Muscle layer of colon (tissue), 2 donors: ENCODE data around the gene IL1R2.
"Not testable (repeated sequence)": the region's sequence is repeated elsewhere in the genome, so short reads cannot be mapped to it uniquely, and the experiment has no call there.

Source experiments
- H3K27ac ChIP-seq: one replicate; pipeline ENCODE4 v1.7.0; 2013; ENCODE audit warnings: low read depth, mild to moderate bottlenecking, low read length, moderate library complexity
- H3K27me3 ChIP-seq, 2 donors: one replicate each; pipeline ENCODE4 v1.7.0; 2013; ENCODE audit warnings: low read length in 2 of 2, mild to moderate bottlenecking in 2 of 2; ENCODE audit not compliant: insufficient read depth in 2 of 2, control insufficient read depth in 1 of 2
- H3K36me3 ChIP-seq: one replicate; pipeline ENCODE4 v1.7.0; 2013; ENCODE audit warnings: mild to moderate bottlenecking, low read length; ENCODE audit not compliant: insufficient read depth
- H3K4me1 ChIP-seq: one replicate; pipeline ENCODE4 v1.7.0; 2013; ENCODE audit warnings: mild to moderate bottlenecking, low read length; ENCODE audit not compliant: insufficient read depth
- H3K4me3 ChIP-seq, 2 donors: one replicate each; pipeline ENCODE4 v1.7.0; 2013; ENCODE audit warnings: low read length in 2 of 2, low read depth in 1 of 2, mild to moderate bottlenecking in 1 of 2, moderate library complexity in 1 of 2
- H3K9ac ChIP-seq: one replicate; pipeline ENCODE4 v1.7.0; 2013; ENCODE audit warnings: low read length
- H3K9me3 ChIP-seq: one replicate; pipeline ENCODE4 v1.7.0; 2013; ENCODE audit warnings: mild to moderate bottlenecking, low read length
- donor health status: abdominal sarcoma.
- donor health status: Adenocarcinoma of cecum.

The IL1R2 gene

DNA sequence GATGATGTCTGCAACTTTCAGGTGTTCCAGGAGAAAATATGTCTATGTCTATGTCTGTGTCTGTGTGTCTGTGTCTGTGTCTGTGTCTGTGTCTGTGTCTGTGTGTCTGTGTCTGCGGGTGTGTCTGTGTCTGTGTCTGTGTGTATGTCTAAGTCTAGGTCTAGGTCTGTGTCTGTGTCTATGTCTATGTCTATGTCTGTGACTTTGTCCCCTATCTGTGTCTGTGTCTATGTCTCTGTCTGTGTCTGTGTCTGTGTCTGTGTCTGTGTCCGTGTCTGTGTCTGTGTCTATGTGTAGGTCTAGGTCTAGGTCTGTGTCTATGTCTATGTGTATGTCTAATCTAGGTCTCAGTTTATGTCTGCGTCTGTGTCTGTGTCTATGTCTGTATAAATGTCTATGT, 10.5 kb downstream of the IL1R2 start:
- H3K9ac ChIP-seq = no peak overlapping the region
- no peaks in the 10 kb centered on the region for H3K27me3 ChIP-seq
- no peak overlapping the region for H3K27ac ChIP-seq
- H3K4me3 ChIP-seq = no peak overlapping the region
- H3K36me3 ChIP-seq = no peaks in the 10 kb centered on the region
- no peaks in the 10 kb centered on the region for H3K9me3 ChIP-seq
- no peaks in the 10 kb centered on the region for H3K4me1 ChIP-seq

DNA sequence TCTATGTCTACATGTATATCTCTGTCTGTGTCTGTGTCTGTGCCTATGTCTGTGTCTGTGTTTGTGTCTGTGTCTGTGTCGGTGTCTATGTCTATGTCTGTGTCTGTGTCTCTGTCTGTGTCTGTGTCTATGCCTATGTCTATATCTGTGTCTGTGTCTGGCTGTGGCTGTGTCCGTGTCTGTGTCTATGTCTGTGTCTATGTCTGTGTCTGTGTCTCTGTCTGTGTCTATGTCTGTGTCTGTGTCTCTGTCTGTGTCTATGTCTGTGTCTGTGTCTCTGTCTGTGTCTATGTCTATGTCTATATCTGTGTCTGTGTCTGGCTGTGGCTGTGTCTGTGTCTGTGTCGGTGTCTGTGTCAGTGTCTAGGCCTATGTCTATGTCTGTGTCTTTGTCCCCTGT, 11.1 kb downstream of the IL1R2 start:
- H3K27me3 ChIP-seq, H3K9ac ChIP-seq, H3K4me1 ChIP-seq, H3K36me3 ChIP-seq, H3K4me3 ChIP-seq, H3K27ac ChIP-seq, H3K9me3 ChIP-seq: not testable (repeated sequence)

DNA sequence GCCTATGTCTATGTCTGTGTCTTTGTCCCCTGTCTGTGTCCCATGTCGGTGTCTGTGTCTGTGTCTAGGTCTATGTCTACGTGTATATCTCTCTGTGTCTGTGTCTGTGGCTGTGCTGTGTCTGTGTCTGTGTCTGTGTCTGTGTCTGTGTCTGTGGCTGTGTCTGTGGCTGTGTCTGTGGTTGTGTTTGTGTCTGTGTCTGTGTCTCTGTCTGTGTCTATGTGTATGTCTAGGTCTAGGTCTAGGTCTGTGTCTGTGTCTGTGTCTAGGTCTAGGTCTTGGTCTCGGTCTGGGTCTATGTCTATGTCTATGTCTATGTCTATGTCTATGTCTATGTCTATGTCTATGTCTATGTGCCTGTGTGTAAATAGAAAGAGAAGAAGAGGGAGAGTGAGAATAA, 11.9 kb downstream of the IL1R2 start:
- Histone ChIP-seq H3K27ac (no peak overlapping the region), H3K9ac (no peak overlapping the region), H3K9me3 (no peaks in the 10 kb centered on the region), H3K4me3 (no peak overlapping the region), H3K4me1 (no peaks in the 10 kb centered on the region), H3K36me3 (no peaks in the 10 kb centered on the region), H3K27me3 (no peaks in the 10 kb centered on the region)

DNA sequence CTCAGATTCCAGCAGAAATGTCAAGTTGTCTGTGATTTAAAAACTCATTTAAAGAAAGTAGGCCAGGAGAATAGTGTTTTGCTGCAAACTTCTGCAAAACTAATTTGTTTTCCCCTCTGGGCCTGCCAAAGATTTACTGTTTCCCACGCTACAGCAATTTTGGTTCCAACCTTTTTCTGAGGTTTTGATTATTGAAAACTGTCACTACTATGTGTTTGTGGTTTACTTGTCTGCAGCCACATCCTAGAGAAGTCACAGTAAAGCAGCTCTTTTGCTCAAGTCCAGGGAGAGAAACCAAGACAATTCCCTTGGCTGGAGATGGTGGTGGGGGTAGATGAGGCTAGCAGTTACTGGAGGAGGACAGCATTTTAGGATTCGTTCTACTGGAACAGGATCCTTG, 12.8 kb downstream of the IL1R2 start:
- Histone ChIP-seq H3K4me3 (no peak overlapping the region), H3K9me3 (no peaks in the 10 kb centered on the region), H3K36me3 (no peaks in the 10 kb centered on the region), H3K27me3 (no peaks in the 10 kb centered on the region), H3K4me1 (no peaks in the 10 kb centered on the region), H3K9ac (no peak overlapping the region), H3K27ac (no peak overlapping the region)

DNA sequence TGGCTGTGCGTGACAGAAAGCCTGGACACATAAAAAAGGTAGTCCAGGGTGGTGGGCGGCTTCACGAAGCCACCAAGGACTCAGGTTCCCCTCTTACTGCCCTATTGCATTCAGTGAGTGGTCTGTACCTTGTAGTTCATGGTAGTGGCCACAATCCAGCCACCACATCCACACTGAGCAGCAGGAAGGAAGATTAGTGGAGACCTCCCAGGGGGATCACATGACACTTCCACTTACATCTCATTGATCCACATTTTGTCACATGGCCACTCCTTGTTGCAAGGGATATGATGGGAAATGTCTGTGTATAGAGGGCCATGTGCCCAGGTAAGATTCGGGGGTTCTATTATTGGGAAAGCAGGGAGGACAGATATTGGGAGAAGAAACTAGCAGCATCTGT, 13.7 kb downstream of the IL1R2 start:
- Histone ChIP-seq H3K27ac (no peak overlapping the region), H3K27me3 (no peaks in the 10 kb centered on the region), H3K9me3 (no peaks in the 10 kb centered on the region), H3K4me1 (no peaks in the 10 kb centered on the region), H3K4me3 (no peak overlapping the region), H3K9ac (no peak overlapping the region), H3K36me3 (no peaks in the 10 kb centered on the region)

DNA sequence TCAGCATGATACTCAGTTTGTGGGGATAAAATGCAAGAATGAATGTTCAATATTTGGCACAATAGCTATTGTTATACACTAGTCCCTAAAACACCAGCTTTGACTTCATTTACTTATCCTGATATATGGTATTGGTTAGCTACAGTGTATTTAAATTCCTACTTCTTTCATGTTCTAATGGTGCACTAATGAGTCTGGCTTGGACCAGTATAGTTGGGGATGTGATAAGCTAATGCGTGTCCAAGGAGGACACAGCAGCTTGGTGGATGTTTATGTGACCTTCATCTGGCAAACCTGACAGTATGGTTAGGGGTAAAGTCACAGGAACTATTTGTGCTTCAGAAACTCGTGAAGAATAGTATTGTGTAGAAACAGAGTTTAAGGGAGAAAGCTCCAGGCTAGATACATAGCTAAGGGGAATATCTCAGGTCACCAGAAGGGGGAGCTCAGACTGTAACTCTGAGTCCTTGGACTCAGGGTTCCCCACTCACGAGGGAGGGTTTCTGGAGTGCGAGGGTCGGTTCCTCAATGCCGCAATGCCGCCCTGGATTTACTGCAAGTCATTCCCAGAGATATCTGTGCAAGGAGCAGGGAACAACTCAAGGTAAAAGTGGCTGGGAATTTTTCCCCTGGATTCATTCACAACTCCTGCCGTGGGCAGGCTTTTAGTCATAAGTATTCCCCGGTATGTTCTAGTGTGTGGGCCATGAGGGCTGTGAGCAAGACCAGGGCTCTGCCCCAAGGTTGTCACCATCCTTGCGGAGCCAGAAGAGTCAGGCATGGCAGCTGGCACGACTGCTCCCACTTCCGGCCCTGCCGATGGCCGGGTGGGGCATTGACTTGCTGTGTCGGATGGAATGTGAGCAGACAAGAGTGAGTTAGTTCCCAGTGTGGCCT, 14.5 kb downstream of the IL1R2 start:
- Histone ChIP-seq H3K36me3 (no peaks in the 10 kb centered on the region), H3K4me3 (no peak overlapping the region), H3K4me1 (no peaks in the 10 kb centered on the region), H3K9ac (no peak overlapping the region), H3K9me3 (no peaks in the 10 kb centered on the region), H3K27me3 (no peaks in the 10 kb centered on the region), H3K27ac (no peak overlapping the region)

DNA sequence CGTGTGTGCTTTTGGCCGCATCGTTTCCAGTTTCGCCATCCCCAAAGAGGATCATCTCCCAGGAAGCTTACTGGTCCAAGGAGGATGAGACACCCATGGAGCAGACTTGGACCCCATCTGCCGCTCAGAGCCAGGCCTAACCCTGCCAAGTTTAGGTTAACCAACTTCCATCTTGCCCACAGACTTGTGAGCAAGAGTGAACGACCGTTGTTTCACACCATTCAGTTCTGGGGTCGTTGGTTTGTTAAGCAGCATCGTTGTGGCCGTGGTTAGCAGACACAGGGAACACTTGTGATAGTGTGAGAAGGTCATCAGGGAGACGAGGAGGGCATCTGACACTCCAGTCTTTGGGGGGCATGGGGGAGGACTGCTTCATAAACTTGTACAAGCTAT, 15.1 kb downstream of the IL1R2 start:
- H3K36me3 ChIP-seq = no peaks in the 10 kb centered on the region
- H3K4me1 ChIP-seq = no peaks in the 10 kb centered on the region
- no peak overlapping the region for H3K4me3 ChIP-seq
- H3K9me3 ChIP-seq = no peaks in the 10 kb centered on the region
- H3K27me3 ChIP-seq = no peaks in the 10 kb centered on the region
- no peak overlapping the region for H3K9ac ChIP-seq
- H3K27ac ChIP-seq = no peak overlapping the region

DNA sequence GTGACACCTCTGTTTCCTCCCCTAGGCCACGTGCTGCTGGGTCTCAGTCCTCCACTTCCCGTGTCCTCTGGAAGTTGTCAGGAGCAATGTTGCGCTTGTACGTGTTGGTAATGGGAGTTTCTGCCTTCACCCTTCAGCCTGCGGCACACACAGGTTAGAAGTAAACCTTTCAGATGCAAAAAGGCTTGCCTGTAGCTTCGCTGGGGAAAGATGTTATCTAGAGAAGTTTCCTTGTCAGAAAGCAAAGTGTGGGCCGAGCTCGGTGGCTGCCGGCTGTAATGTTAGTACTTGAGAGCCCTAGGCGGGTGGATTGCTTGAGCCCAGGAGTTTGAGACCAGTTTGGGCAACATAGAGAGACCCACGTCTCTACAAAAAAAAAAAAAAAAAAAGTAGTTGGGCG, 16.7 kb downstream of the IL1R2 start:
- Histone ChIP-seq H3K27ac (no peak overlapping the region), H3K4me1 (no peaks in the 10 kb centered on the region), H3K9me3 (no peaks in the 10 kb centered on the region), H3K9ac (no peak overlapping the region), H3K27me3 (no peaks in the 10 kb centered on the region), H3K4me3 (no peak overlapping the region), H3K36me3 (no peaks in the 10 kb centered on the region)

DNA sequence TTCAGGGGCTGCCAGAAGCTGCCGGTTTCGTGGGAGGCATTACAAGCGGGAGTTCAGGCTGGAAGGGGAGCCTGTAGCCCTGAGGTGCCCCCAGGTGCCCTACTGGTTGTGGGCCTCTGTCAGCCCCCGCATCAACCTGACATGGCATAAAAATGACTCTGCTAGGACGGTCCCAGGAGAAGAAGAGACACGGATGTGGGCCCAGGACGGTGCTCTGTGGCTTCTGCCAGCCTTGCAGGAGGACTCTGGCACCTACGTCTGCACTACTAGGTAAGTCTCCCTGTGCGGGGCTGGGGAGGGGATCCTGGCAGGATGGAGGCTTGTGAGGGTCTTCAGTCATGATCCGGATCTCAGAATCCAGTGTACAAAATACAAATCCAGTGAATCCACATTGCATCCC, 17.8 kb downstream of the IL1R2 start:
- H3K9me3 ChIP-seq = no peaks in the 10 kb centered on the region
- no peaks in the 10 kb centered on the region for H3K4me1 ChIP-seq
- no peak overlapping the region for H3K9ac ChIP-seq
- H3K36me3 ChIP-seq = no peaks in the 10 kb centered on the region
- H3K27ac ChIP-seq = no peak overlapping the region
- H3K27me3 ChIP-seq = no peaks in the 10 kb centered on the region
- no peak overlapping the region for H3K4me3 ChIP-seq

DNA sequence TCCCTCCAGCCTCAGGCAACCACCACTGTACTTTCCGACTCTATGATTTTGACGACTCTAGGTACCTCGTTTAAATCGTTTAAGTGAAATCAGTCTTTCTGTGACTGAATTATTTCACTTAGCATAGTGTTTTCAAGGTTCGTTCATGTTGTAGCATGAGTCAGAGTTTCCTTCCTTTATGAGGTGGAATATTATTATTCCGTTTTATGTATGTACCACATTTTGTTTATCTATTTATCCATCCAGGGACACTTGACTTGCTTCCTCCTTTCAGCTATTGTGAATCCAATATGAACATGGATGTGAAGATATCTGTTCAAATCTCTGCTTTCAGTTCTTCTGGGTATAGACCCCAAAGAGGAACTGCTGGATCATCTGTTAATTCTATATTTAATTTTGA, 19.1 kb downstream of the IL1R2 start:
- no peak overlapping the region for H3K27ac ChIP-seq
- no peaks in the 10 kb centered on the region for H3K27me3 ChIP-seq

DNA sequence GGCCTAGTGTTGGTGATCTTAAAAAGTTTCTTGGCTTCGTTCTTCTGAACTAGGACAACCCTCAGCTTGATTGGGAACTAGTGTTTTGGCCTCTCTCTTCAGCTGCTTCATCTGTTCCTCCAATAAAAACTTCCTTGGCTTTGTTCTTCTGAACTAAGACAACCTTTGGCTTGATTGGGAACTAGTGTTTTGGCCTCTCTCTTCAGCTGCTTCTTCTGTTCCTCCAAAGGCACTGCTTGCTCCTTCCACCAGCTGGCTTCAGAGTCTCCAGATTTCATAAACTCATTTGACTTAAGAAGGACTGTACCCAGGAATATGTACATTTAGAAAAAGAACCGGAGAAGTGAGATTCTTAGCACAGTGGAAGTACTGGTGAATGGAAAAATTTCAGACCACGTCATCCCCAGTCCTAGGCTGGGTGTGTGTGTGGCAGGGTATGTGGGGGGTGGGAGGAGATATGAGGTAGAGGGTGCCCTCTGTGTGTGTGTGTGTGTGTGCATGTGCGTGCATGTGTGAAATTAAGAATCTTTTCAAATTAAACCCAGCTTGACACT, 20.4 kb downstream of the IL1R2 start:
- H3K4me3 ChIP-seq = no peak overlapping the region
- no peak overlapping the region for H3K27ac ChIP-seq
- H3K9me3 ChIP-seq = no peaks in the 10 kb centered on the region
- no peaks in the 10 kb centered on the region for H3K36me3 ChIP-seq
- H3K4me1 ChIP-seq = no peaks in the 10 kb centered on the region
- no peaks in the 10 kb centered on the region for H3K27me3 ChIP-seq
- H3K9ac ChIP-seq = no peak overlapping the region

More for the DNA sequence above, 19.1 kb downstream of the IL1R2 start:
- Histone ChIP-seq H3K9ac (no peak overlapping the region), H3K4me1 (no peaks in the 10 kb centered on the region), H3K9me3 (no peaks in the 10 kb centered on the region), H3K36me3 (no peaks in the 10 kb centered on the region), H3K4me3 (no peak overlapping the region)
